GM20431 (cell line): ENCODE data around the gene BNC2.

Experiments
- in situ Hi-C: fragments of 300-500 bp; cut with MseI, MboI; formaldehyde crosslinking; loops from one replicate; pipeline ENCODE4 v1.15.0; 2020; ENCODE audit warnings: low sequenced_read_pairs; ENCODE audit not compliant: unreplicated experiment

BNC2 gene

GRCh38 chr9:16824545-16825330 lies 45.7 kb downstream of the BNC2 start:
- in situ Hi-C loops, result no loop called here

- in situ Hi-C loops, result no loop called here
Measured at GRCh38 chr9:16823906-16824305, 46.6 kb downstream of the BNC2 start.

- in situ Hi-C loops, result no loop called here
Measured at GRCh38 chr9:16821344-16821743, 49.1 kb downstream of the BNC2 start.

- in situ Hi-C loops, result no loop called here
Measured at GRCh38 chr9:16817514-16817913, 53.0 kb downstream of the BNC2 start.

- in situ Hi-C loops, result no loop called here
Measured at GRCh38 chr9:16817002-16817401, 53.5 kb downstream of the BNC2 start.

GRCh38 chr9:16816011-16816410 lies 54.5 kb downstream of the BNC2 start:
- in situ Hi-C loops, result no loop called here

GRCh38 chr9:16815079-16815478 lies 55.4 kb downstream of the BNC2 start:
- in situ Hi-C loops, result no loop called here

- in situ Hi-C loops, result no loop called here
Measured at GRCh38 chr9:16813838-16814237, 56.6 kb downstream of the BNC2 start.

GRCh38 chr9:16811987-16812685 lies 58.3 kb downstream of the BNC2 start:
- in situ Hi-C loops, result no loop called here

- in situ Hi-C loops, result no loop called here
Measured at GRCh38 chr9:16809912-16810610, 60.4 kb downstream of the BNC2 start.

GRCh38 chr9:16806674-16807073 lies 63.8 kb downstream of the BNC2 start:
- in situ Hi-C loops, result no loop called here

GRCh38 chr9:16803648-16804047 lies 66.8 kb downstream of the BNC2 start:
- in situ Hi-C loops, result no loop called here

- in situ Hi-C loops, result no loop called here
Measured at GRCh38 chr9:16801871-16802466, 68.5 kb downstream of the BNC2 start.

- in situ Hi-C loops, result no loop called here
Measured at GRCh38 chr9:16796304-16796825, 74.1 kb downstream of the BNC2 start.

- in situ Hi-C loops, result no loop called here
Measured at GRCh38 chr9:16794871-16795639, 75.4 kb downstream of the BNC2 start.

- in situ Hi-C loops, result no loop called here
Measured at GRCh38 chr9:16794103-16794502, 76.4 kb downstream of the BNC2 start.

- in situ Hi-C loops, result no loop called here
Measured at GRCh38 chr9:16787724-16788123, 82.7 kb downstream of the BNC2 start.

GRCh38 chr9:16784002-16784401 lies 86.5 kb downstream of the BNC2 start:
- in situ Hi-C loops, result no loop called here

GRCh38 chr9:16782490-16782889 lies 88.0 kb downstream of the BNC2 start:
- in situ Hi-C loops, result no loop called here

- in situ Hi-C loops, result no loop called here
Measured at GRCh38 chr9:16775330-16775729, 95.1 kb downstream of the BNC2 start.
